ENCODE measurements around the gene CYB5R4. TPM values are rescaled to one million over a fixed set of nuclear protein-coding genes. Genes with fewer than 3 reads are reported as not detected.

CYB5R4 gene
- total RNA-seq, 1 experiment from 2014 or later = 24.8 TPM

- in situ Hi-C loops (cut with HindIII; ENCODE audit: low pct_unique_long_range_greater_than_20kb, low sequenced_read_pairs) = no loop called here
Measured at GRCh38 chr6:84013354-84013753, 153.9 kb downstream of the CYB5R4 start.

GRCh38 chr6:84013931-84014330, 154.4 kb downstream of the CYB5R4 start:
- in situ Hi-C loops (cut with HindIII; ENCODE audit: low pct_unique_long_range_greater_than_20kb, low sequenced_read_pairs) = no loop called here
- no peak for DNase-seq (ENCODE audit: low read depth)

More at GRCh38 chr6:84013354-84013753, 153.9 kb downstream of the CYB5R4 start:
- DNase-seq (ENCODE audit: low read depth) = no peak

- in situ Hi-C loops (cut with HindIII; ENCODE audit: low pct_unique_long_range_greater_than_20kb, low sequenced_read_pairs) = no loop called here
- DNase-seq (ENCODE audit: low read depth) = no peak
Measured at GRCh38 chr6:84016029-84016428, 156.5 kb downstream of the CYB5R4 start.

Other genes with a start within 250 kb of the CYB5R4 start
- gene SNAP91, start 150.6 kb upstream of the CYB5R4 start, total RNA-seq (2014; rRNA removed; shearing (Covaris generic); ENCODE audit: low replicate concordance) = not detected in 2 replicates
- gene RIPPLY2, start 6.3 kb upstream of the CYB5R4 start, total RNA-seq (2014; rRNA removed; shearing (Covaris generic); ENCODE audit: low replicate concordance) = not detected in 2 replicates
- 0.09 and 0.10 TPM in 2 replicates for gene MRAP2, start 174.1 kb downstream of the CYB5R4 start, total RNA-seq (2014; rRNA removed; shearing (Covaris generic); ENCODE audit: low replicate concordance)

Measured in Caki2 (cell line).